IPS DF 6.9 (cell line): ENCODE results near the gene S100A8.

ENCODE experiments used
- DNase-seq: peaks from one replicate; pipeline ENCODE4 v3.0.0-alpha.2; 2013; ENCODE audit warnings: low read depth, low spot score
- H3K27ac ChIP-seq: one replicate; pipeline ENCODE4 v1.5.1; 2013; ENCODE audit warnings: low read length, control low read depth
- H3K27me3 ChIP-seq: 2 replicates; pipeline ENCODE4 v1.6.1; 2013; ENCODE audit warnings: mild to moderate bottlenecking, low read length; ENCODE audit not compliant: control insufficient read depth, insufficient read depth
- H3K36me3 ChIP-seq: 2 replicates; pipeline ENCODE4 v1.6.1; 2013; ENCODE audit warnings: low read length; ENCODE audit not compliant: control insufficient read depth, insufficient read depth
- H3K4me1 ChIP-seq: 2 replicates; pipeline ENCODE4 v1.6.1; 2013; ENCODE audit warnings: low read length; ENCODE audit not compliant: control insufficient read depth, insufficient read depth
- H3K4me3 ChIP-seq: 2 replicates; pipeline ENCODE4 v1.5.1; 2013; ENCODE audit warnings: mild to moderate bottlenecking, low read length
- H3K9me3 ChIP-seq: 2 replicates; pipeline ENCODE4 v1.6.1; 2013; ENCODE audit warnings: low read length, inconsistent platforms; ENCODE audit not compliant: control insufficient read depth, insufficient read depth
- WGBS: extraction: QIAGEN DNeasy Blood & Tissue Kit; methylation state at CpG from one replicate; pipeline ENCODE4 v1.1.7; 2013; ENCODE audit warnings: mixed read lengths, missing lambda C conversion rate; ENCODE audit not compliant: insufficient read length, insufficient coverage; 5-methylcytosine and 5-hydroxymethylcytosine counted together

S100A8 gene

DNA sequence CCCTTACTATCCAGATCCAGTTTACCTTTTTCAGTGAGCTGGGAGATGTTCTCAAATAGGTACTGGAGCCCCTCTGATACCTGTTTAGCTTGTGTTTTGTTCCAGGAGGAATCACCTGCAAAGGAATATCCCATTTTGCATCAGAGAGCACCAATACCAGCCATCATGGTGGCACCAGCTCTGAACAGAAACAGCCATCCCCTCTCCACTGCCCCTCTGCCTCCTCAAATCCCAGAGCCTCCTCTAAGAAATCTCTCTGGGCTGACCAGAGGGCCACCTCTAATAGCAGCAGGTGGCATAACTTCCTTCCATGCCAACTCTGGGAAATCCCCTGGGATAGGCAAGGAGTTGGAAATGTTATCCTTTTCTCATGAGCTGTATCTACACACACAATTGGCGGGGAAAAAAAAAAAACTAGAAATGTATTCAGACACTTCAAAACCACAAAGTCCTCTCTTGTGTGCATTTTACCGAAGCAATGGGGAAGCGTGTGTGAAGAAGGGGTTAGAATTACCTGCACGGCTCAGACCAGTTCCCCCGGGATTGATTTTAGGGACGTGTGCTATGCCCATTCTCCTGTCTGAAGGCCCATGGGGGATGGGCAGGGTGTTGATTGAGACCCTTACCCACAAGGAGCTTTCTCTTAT, 44.7 kb downstream of the S100A8 start:
- Histone ChIP-seq H3K36me3 (no peaks in the 10 kb centered on the region), H3K9me3 (no peaks in the 10 kb centered on the region), H3K4me1 (no peaks in the 10 kb centered on the region), H3K4me3 (no peak overlapping the region), H3K27ac (no peak overlapping the region), H3K27me3 (no peaks in the 10 kb centered on the region)
- WGBS = no CpG with 5 or more reads among the region's 6 CpGs
- no peak for DNase-seq

DNA sequence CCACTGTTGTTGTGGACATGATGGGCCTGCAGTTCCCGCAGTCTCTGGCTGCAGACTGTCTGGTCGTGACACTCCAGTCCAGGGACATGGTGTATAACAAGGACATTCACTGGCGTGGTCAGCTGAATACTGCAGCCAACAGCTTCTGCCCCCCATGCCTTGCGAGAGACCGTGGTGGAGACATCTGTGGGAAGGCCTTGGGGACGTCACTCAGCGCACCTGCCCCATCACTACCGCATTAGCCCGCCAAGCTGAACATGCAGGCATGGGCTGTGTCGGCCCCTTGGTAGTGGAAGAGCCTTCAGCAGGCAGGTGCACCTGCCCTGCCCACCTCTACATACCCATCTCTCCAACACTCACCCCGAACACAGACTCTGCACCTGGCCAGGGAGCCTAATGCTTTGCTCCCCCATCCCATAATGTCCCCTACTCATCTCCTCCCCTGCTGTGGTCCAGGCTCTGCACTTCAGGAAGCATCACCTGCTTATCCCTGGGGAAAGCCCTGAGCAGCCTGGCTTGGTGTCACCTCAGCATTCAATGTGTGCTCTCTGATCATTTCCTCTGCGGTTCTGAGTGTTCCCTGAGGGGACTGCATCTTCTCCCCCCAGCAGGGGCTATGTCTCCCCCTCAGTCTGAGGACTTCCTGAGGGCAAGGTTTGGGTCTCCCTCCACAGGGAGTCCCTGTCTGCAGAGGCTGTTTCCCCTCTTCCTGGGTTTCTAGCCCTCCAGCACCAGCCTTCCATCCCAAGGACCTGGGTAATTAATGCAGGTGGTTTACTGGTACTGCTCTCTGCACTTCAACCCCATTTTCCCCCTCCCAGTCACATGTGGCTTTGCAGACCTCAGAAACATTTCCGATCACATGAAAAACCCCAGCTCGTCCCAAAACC, 45.4 kb downstream of the S100A8 start:
- no peak overlapping the region for H3K4me3 ChIP-seq
- no peaks in the 10 kb centered on the region for H3K27me3 ChIP-seq
- no CpG with 5 or more reads among the region's 14 CpGs for WGBS
- no peak for DNase-seq
- H3K27ac ChIP-seq = no peak overlapping the region
- H3K4me1 ChIP-seq = no peaks in the 10 kb centered on the region
- no peaks in the 10 kb centered on the region for H3K9me3 ChIP-seq
- no peaks in the 10 kb centered on the region for H3K36me3 ChIP-seq

DNA sequence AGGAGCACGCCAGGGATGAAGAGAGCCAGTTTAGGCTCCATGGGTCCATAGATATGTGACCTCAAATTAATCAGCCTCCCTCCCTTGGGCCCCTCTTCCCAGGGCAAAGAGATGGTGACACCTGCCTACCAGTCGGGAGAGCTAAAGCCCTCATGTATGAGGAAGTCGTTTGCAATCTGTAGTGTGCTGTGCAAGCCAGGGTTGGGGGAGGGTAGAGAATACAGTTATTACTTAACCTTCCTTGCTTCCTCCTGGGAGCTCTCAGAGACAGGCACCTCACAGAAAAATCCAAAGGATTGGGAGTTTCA, 46.2 kb downstream of the S100A8 start:
- no peak overlapping the region for H3K27ac ChIP-seq
- WGBS = no CpG with 5 or more reads among the region's 3 CpGs
- no peaks in the 10 kb centered on the region for H3K4me1 ChIP-seq
- H3K36me3 ChIP-seq = no peaks in the 10 kb centered on the region
- H3K4me3 ChIP-seq = no peak overlapping the region
- H3K27me3 ChIP-seq = no peaks in the 10 kb centered on the region
- H3K9me3 ChIP-seq = no peaks in the 10 kb centered on the region
- DNase-seq = no peak

DNA sequence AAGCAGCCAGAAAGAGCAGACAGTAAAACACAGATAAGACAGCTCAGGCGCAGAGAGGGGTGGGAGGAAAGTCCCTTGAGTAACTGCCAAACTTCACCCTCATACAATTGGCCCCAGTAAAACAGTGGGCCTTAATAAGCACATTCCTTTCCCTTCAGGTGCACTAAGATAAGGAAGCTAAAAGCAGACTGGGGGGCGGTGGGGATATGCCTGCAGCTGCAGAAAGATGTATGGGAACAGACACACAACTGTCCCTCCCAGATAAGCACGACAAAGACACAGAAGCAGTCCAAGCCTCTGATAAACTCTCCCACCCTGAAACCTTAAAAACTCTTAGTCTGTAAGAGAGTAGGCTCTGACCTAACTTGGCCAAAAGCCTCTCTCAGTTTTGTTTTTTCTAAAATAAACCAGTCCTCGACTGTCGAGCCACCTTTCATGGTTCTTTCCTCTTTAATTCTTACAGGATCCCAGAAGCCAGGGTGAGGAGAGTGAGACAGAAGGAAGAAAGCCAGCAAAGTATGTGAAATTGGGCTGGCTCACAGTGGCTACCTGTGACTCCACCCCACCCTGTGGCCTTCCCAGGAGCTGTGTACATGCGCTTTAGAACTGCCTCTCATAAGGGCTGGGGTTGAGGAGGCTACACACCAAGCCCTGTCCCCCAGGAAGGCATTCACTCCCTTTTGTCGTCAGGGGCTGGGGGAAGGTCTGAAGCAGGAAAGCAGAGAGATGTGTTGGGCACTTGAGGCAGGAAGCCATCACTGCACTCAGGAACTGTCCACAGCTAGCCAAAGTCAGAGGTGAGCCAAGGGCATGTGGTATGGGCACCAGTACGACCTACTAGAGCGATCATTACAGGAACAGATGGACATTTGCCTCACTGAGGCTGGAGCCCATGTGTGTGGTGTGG, 46.8 kb downstream of the S100A8 start:
- no peak for DNase-seq

DNA sequence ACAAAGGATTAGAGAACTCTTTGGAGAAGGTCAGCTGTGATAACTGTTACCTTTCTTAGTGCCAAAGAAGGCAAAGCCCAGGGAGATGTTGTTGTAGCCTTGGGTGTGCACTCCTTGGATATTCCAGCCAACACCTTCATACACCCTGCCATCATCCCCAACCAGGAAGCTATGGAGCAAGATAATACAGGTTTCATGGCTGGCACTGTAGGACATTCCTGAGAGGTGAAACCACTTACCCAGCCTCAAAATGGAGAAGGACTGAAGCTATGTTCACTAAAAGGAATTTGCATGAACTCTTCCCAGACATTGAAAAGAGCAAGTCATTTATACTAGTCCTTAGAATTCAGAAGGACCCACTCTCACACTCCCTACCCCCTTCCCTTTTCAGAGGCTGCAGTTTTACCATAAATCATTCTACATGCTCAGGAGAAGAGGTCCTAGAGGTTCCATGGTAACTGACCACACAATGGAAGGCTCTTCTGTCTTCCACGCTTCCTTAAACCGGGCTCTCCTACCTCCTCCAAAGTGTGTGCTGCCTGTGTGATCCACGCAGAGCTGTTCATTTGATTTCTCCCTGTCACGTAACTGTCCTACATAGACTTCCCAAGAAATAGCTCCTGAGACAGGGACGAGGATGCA, 47.7 kb downstream of the S100A8 start:
- H3K4me1 ChIP-seq = no peaks in the 10 kb centered on the region
- H3K9me3 ChIP-seq = no peaks in the 10 kb centered on the region
- no peak for DNase-seq
- no peaks in the 10 kb centered on the region for H3K36me3 ChIP-seq
- no peak overlapping the region for H3K4me3 ChIP-seq
- no peaks in the 10 kb centered on the region for H3K27me3 ChIP-seq
- no peak overlapping the region for H3K27ac ChIP-seq
- no CpG with 5 or more reads among the region's 5 CpGs for WGBS

More for the DNA sequence above, 46.8 kb downstream of the S100A8 start:
- no peaks in the 10 kb centered on the region for H3K36me3 ChIP-seq
- no peaks in the 10 kb centered on the region for H3K9me3 ChIP-seq
- no peaks in the 10 kb centered on the region for H3K27me3 ChIP-seq
- no peaks in the 10 kb centered on the region for H3K4me1 ChIP-seq
- no peak overlapping the region for H3K27ac ChIP-seq
- no CpG with 5 or more reads among the region's 9 CpGs for WGBS
- no peak overlapping the region for H3K4me3 ChIP-seq

DNA sequence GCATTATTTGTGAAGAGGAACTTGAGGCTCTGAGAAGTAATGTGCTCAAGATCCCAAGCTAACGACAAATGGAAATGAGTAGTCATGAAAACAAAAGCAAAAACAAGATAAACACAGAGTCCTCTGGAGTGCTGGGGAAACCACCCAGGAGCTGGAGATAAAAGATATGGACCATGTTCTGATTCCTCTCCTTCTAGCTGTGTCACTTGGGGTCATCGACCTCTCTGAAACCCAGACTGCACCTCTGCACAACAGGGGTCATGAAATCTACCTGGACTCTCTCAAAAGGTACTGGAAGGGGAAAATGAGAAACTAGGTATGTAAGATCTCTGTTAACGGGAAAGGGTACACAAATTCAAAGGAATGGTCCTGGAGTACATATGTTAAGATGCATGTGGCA, 48.7 kb downstream of the S100A8 start:
- H3K36me3 ChIP-seq = no peaks in the 10 kb centered on the region
- no CpG with 5 or more reads among the region's 3 CpGs for WGBS
- DNase-seq = no peak
- H3K4me3 ChIP-seq = no peak overlapping the region
- no peaks in the 10 kb centered on the region for H3K9me3 ChIP-seq
- H3K27ac ChIP-seq = no peak overlapping the region
- no peaks in the 10 kb centered on the region for H3K27me3 ChIP-seq
- H3K4me1 ChIP-seq = no peaks in the 10 kb centered on the region

DNA sequence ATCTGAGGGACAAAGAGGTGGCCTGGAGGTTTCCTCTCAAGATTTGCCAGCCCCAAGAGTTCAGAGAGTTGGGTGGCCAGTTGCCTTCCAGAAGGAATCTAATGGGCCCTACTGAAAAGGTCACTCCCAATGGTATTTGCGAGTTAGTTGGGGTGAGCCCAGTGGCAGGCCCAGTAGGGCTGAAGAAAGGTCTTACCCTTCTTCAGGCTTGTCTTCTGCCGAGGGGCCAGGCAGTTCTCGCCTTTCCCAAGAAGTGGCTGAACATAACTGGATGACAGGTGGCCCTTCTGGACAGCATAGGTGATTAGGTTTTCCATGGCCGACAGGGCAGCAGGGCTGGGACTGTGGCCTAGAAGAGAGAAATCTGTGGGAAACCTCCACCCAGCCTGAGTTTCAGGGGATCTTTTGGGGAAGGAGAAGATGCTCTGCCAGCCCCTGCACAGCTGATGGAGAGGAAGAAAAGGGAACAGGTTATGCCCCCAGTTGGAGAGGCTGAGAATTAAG, 49.4 kb downstream of the S100A8 start:
- Histone ChIP-seq H3K27me3 (no peaks in the 10 kb centered on the region), H3K36me3 (no peaks in the 10 kb centered on the region), H3K9me3 (no peaks in the 10 kb centered on the region), H3K27ac (no peak overlapping the region), H3K4me1 (no peaks in the 10 kb centered on the region), H3K4me3 (no peak overlapping the region)
- WGBS = no CpG with 5 or more reads among the region's 4 CpGs
- DNase-seq = no peak

DNA sequence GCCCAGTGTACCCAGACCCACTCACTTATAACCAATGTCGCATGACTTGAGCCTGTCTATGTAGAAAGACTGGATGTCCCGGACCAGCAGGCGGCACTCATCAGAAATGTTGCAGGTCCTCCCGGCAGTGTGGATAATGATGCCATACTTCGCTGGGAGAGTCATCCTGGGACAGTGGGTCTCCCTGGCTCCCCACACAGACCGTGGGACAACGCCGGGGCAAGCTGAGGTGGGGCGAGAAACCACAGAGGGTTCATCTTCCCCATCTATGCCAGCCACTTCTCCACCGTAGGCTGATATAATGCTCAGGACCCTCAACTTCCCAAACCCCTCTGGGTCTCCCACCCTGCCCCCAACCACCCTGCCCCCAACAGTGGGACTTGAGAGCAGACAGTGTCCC, 50.5 kb downstream of the S100A8 start:
- Histone ChIP-seq H3K36me3 (no peaks in the 10 kb centered on the region), H3K27ac (no peak overlapping the region), H3K9me3 (no peaks in the 10 kb centered on the region), H3K4me3 (no peak overlapping the region), H3K27me3 (no peaks in the 10 kb centered on the region), H3K4me1 (no peaks in the 10 kb centered on the region)
- no peak for DNase-seq
- WGBS = no CpG with 5 or more reads among the region's 10 CpGs
